ENCODE results near the gene GUCA1A.

DNA sequence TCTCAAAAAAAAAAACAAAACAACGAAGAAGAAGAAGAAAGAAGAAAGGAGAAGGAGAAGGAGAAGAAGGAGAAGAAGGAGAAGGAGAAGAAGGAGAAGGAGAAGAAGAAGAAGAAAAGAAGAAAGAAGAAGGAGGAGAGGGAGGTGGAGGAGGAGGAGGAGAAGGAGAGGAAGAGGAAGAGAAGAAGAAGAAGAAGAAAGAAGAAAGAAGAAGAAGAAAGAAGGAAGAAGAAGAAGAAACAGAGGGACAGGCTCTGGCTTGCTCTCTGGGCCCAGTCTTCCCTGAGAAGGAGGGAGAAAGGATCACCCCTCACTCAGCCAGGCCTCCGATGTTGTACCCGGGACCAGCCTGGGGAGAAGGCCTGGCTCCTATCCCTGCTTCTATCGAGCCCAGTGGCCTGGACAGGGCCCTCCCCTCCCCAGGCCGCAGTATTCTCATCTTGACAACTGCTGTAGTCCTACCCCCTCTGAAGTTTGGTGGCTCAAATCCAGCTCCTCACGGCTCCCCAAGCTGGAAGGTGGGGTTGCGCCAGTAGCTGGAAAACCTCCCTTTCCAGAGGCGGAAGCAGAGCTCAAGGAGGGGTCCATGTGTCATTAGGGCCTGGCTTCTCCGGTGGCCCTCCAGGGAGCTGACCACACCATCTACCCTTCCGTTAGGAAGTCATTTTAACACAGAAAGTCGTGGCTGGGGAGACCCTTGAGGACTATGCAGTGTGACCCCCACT lies 49.6 kb upstream of the GUCA1A start:
- TF ChIP-seq BHLHE40 (IDR thresholded peaks at IDR 0.05; ENCODE audit: borderline replicate concordance) (no peak), ZNF384 (IDR thresholded peaks at IDR 0.05) (no peak)

All from HEK293T (cell line).